ENCODE measurements around the gene GALNT11. TPM values are rescaled to one million over a fixed set of nuclear protein-coding genes. Genes with fewer than 3 reads are reported as not detected.
A peak's percentile ranks its signal among the peaks of the same experiment; 100 is the strongest.

GALNT11 gene
- total and polyA plus RNA-seq, 8 donors: 13.6 to 331 (median 26.6) TPM

DNA sequence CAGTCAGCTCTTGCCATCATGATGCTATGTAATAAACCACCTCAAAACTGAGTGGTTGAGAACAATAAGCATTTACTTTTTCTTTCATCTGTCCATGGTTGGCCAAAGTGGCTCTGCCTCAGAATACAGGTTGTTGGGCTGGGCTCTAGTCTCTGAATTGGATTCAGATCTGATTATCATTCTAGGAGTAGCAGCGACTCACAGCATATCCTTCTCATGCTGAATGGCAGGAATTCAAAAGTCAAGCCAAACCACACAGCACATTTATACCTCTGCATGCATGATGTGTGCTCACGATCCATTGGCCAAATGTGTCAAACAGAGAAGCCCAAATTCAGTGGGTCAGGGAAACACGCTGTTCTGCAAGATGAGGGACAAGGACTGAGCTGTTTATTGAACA lies 13.6 kb upstream of the GALNT11 start:
- no peak for DNase-seq
- H3K27me3 ChIP-seq: no peaks in the 10 kb centered on the region
- no peak overlapping the region for H3K27ac ChIP-seq
- no peaks in the 10 kb centered on the region for H3K36me3 ChIP-seq
- no peaks in the 10 kb centered on the region for H3K9me3 ChIP-seq
- TF ChIP-seq, protein P1, sequence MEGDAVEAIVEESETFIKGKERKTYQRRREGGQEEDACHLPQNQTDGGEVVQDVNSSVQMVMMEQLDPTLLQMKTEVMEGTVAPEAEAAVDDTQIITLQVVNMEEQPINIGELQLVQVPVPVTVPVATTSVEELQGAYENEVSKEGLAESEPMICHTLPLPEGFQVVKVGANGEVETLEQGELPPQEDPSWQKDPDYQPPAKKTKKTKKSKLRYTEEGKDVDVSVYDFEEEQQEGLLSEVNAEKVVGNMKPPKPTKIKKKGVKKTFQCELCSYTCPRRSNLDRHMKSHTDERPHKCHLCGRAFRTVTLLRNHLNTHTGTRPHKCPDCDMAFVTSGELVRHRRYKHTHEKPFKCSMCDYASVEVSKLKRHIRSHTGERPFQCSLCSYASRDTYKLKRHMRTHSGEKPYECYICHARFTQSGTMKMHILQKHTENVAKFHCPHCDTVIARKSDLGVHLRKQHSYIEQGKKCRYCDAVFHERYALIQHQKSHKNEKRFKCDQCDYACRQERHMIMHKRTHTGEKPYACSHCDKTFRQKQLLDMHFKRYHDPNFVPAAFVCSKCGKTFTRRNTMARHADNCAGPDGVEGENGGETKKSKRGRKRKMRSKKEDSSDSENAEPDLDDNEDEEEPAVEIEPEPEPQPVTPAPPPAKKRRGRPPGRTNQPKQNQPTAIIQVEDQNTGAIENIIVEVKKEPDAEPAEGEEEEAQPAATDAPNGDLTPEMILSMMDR (IDR thresholded peaks at IDR 0.05): no peak
- TF ChIP-seq EP300 (IDR thresholded peaks at IDR 0.05) (no peak), POLR2A (IDR thresholded peaks at IDR 0.05) (no peak), POLR2AphosphoS5 (IDR thresholded peaks at IDR 0.05) (no peak)
- intact Hi-C loops (cut with DNase I; ENCODE audit: low total_unique reads): no loop called here
- 36 to 59% (median 48%) methylated on average over 3 of the region's 3 CpGs for WGBS, 5 donors
- no peaks in the 10 kb centered on the region for H3K4me1 ChIP-seq
- H3K4me3 ChIP-seq: no peak overlapping the region

DNA sequence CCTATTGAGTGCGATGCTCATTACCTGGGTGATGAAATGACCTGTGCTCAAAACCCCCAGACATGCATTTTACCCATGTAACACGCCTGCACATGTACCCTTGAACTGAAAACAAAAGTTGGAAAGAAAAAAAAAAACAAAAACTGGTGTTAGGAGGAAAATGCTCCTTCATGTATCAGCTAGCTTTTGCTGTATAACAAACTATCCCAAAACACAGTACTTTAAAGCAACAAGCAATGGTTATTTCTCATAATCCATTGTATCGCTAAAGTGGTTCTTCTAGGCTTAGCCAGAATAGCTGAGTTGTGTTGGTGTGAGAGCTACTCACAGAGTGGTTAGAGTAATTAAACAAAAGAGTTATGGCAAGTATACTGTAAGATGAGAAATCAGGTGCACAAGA lies 12.2 kb upstream of the GALNT11 start:
- TF ChIP-seq POLR2A (IDR thresholded peaks at IDR 0.05) (no peak), EP300 (IDR thresholded peaks at IDR 0.05) (no peak), POLR2AphosphoS5 (IDR thresholded peaks at IDR 0.05) (no peak)
- TF ChIP-seq, protein P1 (IDR thresholded peaks at IDR 0.05): no peak
- H3K4me3 ChIP-seq: no peak overlapping the region
- DNase-seq: no peak
- no peaks in the 10 kb centered on the region for H3K9me3 ChIP-seq
- H3K4me1 ChIP-seq: no peaks in the 10 kb centered on the region
- WGBS, 5 donors: 94 to 97% (median 97%) methylated on average over 3 of the region's 3 CpGs
- no peaks in the 10 kb centered on the region for H3K27me3 ChIP-seq
- H3K27ac ChIP-seq: no peak overlapping the region
- intact Hi-C loops (cut with DNase I; ENCODE audit: low total_unique reads): no loop called here
- no peaks in the 10 kb centered on the region for H3K36me3 ChIP-seq

DNA sequence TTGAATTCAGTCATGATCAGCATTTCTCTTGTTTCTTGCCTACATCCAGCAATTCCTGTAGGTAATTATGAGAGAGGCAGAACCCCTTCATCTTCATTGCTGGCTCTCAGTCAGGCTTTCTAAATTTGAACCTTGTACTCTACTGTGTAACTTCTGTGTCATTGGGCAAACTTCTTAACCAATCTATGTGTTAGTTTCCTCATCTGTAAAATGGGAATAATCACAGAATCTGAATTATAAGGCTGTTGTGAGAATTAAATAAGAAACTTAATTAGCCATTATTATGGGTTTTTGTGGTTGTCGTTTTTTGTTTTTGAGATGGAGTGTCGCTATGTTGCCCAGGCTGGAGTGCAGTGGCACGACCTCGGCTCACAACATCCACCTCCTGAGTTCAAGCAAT lies 11.5 kb upstream of the GALNT11 start:
- H3K9me3 ChIP-seq: no peaks in the 10 kb centered on the region
- no peak for DNase-seq

DNA sequence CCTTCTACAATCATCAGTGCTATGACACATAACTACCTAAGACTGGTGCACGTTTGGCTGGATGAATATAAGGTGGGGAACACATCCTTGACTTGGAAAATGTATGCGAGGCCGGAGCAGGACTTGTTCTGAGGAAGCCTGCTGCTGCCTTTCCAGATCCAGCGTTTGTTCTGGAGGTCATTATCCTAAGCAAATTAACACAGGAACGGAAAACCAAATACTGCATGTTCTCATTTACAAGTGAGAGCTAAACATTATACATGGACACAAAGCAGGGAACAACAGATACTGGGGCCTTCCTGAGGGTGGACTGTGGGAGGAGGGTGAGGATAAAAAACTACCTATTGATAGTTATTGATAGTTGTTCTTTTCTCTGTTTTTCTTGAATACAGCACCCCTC lies 10.8 kb upstream of the GALNT11 start:
- WGBS, 5 donors: 31 to 45% (median 38%) methylated on average over 5 of the region's 5 CpGs
- H3K4me3 ChIP-seq: no peak overlapping the region
- no peaks in the 10 kb centered on the region for H3K4me1 ChIP-seq
- no peaks in the 10 kb centered on the region for H3K9me3 ChIP-seq
- peak in 1 of 2 donors; percentile 34 for DNase-seq
- TF ChIP-seq EP300 (IDR thresholded peaks at IDR 0.05): no peak
- TF ChIP-seq, protein P1 (IDR thresholded peaks at IDR 0.05): no peak
- intact Hi-C loops (cut with DNase I; ENCODE audit: low total_unique reads): no loop called here
- H3K36me3 ChIP-seq: no peaks in the 10 kb centered on the region
- H3K27me3 ChIP-seq: no peaks in the 10 kb centered on the region
- H3K27ac ChIP-seq: peak overlapping the region in 1 of 5 donors; percentile 45

More for the DNA sequence above, 11.5 kb upstream of the GALNT11 start:
- intact Hi-C loops (cut with DNase I; ENCODE audit: low total_unique reads): no loop called here
- Histone ChIP-seq H3K27ac (no peak overlapping the region), H3K4me1 (no peaks in the 10 kb centered on the region), H3K36me3 (no peaks in the 10 kb centered on the region), H3K4me3 (no peak overlapping the region), H3K27me3 (no peaks in the 10 kb centered on the region)
- TF ChIP-seq EP300 (IDR thresholded peaks at IDR 0.05): no peak
- no peak for TF ChIP-seq POLR2AphosphoS5 (IDR thresholded peaks at IDR 0.05)
- TF ChIP-seq, protein P1 (IDR thresholded peaks at IDR 0.05): no peak
- WGBS, 5 donors: 95 to 98% (median 95%) methylated on average over 4 of the region's 4 CpGs
